Osteoblast (primary cell): ENCODE data around the gene TCOF1. TPM values are rescaled to one million over a fixed set of nuclear protein-coding genes. Genes with fewer than 3 reads are reported as not detected.

Experiments
- DNase-seq: peaks from one replicate; pipeline ENCODE4 v3.0.0; 2011; ENCODE audit warnings: low spot score, mixed read lengths; ENCODE audit not compliant: insufficient read length; ENCODE audit errors: missing footprints
- H2AFZ ChIP-seq: 2 replicates; pipeline ENCODE4 v1.6.0; 2011; ENCODE audit warnings: mild to moderate bottlenecking, low read length
- H3K27ac ChIP-seq: 2 replicates; pipeline ENCODE4 v1.5.1; 2011; ENCODE audit warnings: mild to moderate bottlenecking, low read depth, low read length, moderate library complexity
- H3K27me3 ChIP-seq: 2 replicates; pipeline ENCODE4 v1.6.0; 2012; ENCODE audit warnings: mild to moderate bottlenecking, control low read depth, inconsistent platforms, low read length, moderate library complexity; ENCODE audit not compliant: insufficient read depth
- H3K36me3 ChIP-seq: 2 replicates; pipeline ENCODE4 v1.5.1; 2011; ENCODE audit warnings: mild to moderate bottlenecking, low read length, control low read depth, moderate library complexity; ENCODE audit not compliant: insufficient read depth
- H3K4me1 ChIP-seq: 2 replicates; pipeline ENCODE4 v1.5.1; 2011; ENCODE audit warnings: mild to moderate bottlenecking, low read length, control low read depth, moderate library complexity; ENCODE audit not compliant: insufficient read depth
- H3K4me2 ChIP-seq: 2 replicates; pipeline ENCODE4 v1.6.0; 2011; ENCODE audit warnings: mild to moderate bottlenecking, low read length; ENCODE audit not compliant: insufficient read depth
- H3K4me3 ChIP-seq: fragments of 200-600 bp; sonication (generic); 3 replicates; pipeline ENCODE4 v1.5.1; 2012; ENCODE audit warnings: mild to moderate bottlenecking, low read length, inconsistent platforms; ENCODE audit not compliant: insufficient read depth
- H3K79me2 ChIP-seq: 2 replicates; pipeline ENCODE4 v1.6.0; 2012; ENCODE audit warnings: mild to moderate bottlenecking, low read length, control low read depth, inconsistent platforms; ENCODE audit not compliant: insufficient read depth
- H3K9me3 ChIP-seq: 2 replicates; pipeline ENCODE4 v1.5.1; 2011; ENCODE audit warnings: low read depth, low read length, control low read depth
- H4K20me1 ChIP-seq: 2 replicates; pipeline ENCODE4 v1.6.0; 2012; ENCODE audit warnings: mild to moderate bottlenecking, low read length, control low read depth; ENCODE audit not compliant: insufficient read depth
- total RNA-seq: library from RNA; depleted of rRNA; stranded (reverse); fragments of >200 nt; gene quantifications from 2 replicates; pipeline ENCODE4 v1.2.3, GENCODE V29; 2012
- TF ChIP-seq, protein P1 (sequence below): IDR thresholded peaks from 2 replicates; pipeline ENCODE4 v1.5.1; 2011; ENCODE audit warnings: mild to moderate bottlenecking, low read depth, low read length, moderate library complexity; ENCODE audit errors: extremely low read depth

TCOF1 gene
- total RNA-seq, 1 donor = 12.3 TPM

DNA sequence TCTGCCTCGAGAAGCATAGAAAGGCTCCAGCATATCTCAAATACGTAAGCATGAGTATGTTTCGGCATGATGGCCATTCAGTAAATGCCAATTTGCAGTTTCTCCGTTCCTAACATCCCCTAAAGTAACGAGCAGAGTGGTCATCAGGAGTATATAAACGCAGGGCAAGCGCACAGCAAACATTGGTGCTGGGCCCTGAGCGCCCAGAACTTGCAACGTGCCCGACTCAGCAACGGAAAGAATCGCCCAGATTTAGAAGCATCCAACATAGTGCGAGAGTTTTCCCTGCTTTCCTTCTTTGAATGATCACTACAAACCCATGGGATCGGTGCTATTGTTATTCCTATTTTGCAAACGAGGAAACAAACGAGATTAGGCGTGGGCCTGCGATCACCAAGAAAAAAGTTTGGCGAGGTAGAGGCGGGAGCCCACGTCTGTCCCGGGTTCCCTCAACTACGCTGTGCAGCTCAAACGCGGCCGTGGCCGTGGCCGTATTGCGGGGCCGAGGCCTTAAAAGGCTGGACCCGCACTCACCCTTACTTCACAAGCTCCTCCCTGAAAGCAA, 91.5 kb downstream of the TCOF1 start:
- H3K27me3 ChIP-seq = no peaks in the 10 kb centered on the region
- H3K9me3 ChIP-seq = no peaks in the 10 kb centered on the region
- H3K4me3 ChIP-seq = peak overlapping the region; percentile 81
- peak overlapping the region; percentile 95 for H2AFZ ChIP-seq
- no peak for DNase-seq
- peaks cover 42% of the 10 kb centered on the region for H3K36me3 ChIP-seq
- H3K79me2 ChIP-seq = peaks cover 44% of the 10 kb centered on the region
- peak overlapping the region; percentile 98 for H3K27ac ChIP-seq
- H4K20me1 ChIP-seq = peaks cover 54% of the 10 kb centered on the region
- H3K4me2 ChIP-seq = peak overlapping the region; percentile 96
- TF ChIP-seq, protein P1, sequence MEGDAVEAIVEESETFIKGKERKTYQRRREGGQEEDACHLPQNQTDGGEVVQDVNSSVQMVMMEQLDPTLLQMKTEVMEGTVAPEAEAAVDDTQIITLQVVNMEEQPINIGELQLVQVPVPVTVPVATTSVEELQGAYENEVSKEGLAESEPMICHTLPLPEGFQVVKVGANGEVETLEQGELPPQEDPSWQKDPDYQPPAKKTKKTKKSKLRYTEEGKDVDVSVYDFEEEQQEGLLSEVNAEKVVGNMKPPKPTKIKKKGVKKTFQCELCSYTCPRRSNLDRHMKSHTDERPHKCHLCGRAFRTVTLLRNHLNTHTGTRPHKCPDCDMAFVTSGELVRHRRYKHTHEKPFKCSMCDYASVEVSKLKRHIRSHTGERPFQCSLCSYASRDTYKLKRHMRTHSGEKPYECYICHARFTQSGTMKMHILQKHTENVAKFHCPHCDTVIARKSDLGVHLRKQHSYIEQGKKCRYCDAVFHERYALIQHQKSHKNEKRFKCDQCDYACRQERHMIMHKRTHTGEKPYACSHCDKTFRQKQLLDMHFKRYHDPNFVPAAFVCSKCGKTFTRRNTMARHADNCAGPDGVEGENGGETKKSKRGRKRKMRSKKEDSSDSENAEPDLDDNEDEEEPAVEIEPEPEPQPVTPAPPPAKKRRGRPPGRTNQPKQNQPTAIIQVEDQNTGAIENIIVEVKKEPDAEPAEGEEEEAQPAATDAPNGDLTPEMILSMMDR = no peak
- peaks cover 22% of the 10 kb centered on the region for H3K4me1 ChIP-seq

Other genes with a start within 250 kb of the TCOF1 start
- gene PDGFRB, start 201.9 kb upstream of the TCOF1 start, total RNA-seq = 531 and 567 TPM in 2 replicates
- gene CDX1, start 190.9 kb upstream of the TCOF1 start, total RNA-seq = 0.29 and 0.36 TPM in 2 replicates
- gene SLC6A7, start 167.6 kb upstream of the TCOF1 start, total RNA-seq = under 0.01 TPM in 1 of 2 replicates, not detected in the other
- gene CAMK2A, start 67.9 kb upstream of the TCOF1 start, total RNA-seq = 0.36 and 0.88 TPM in 2 replicates
- gene ARSI, start 54.8 kb upstream of the TCOF1 start, total RNA-seq = 4.7 and 6.5 TPM in 2 replicates
- gene CD74, start 55.2 kb downstream of the TCOF1 start, total RNA-seq = 21.4 and 83.4 TPM in 2 replicates
- gene RPS14, start 92.0 kb downstream of the TCOF1 start, total RNA-seq = 1,720 and 2,211 TPM in 2 replicates
- 89.9 and 104 TPM in 2 replicates for gene NDST1, start 150.4 kb downstream of the TCOF1 start, total RNA-seq